Thoracic aorta (tissue), 2 donors: ENCODE measurements around the gene DLGAP4. TPM values are rescaled to one million over a fixed set of nuclear protein-coding genes. Genes with fewer than 3 reads are reported as not detected.

ENCODE experiments used
- ATAC-seq: fragments of 150-250 bp; one replicate; pipeline ENCODE4 v1.8.0; 2017; ENCODE audit warnings: low read depth; ENCODE audit not compliant: insufficient number of reproducible peaks, low FRiP score
- DNase-seq: peaks from one replicate; pipeline ENCODE4 v3.0.0-alpha.2; 2020; ENCODE audit warnings: low spot score
- H3K27ac ChIP-seq, 2 donors: fragments of 200-600 bp; sonication (generic); 1 replicate in 1 of 2; 2 replicates in 1 of 2; pipeline ENCODE4 v1.5.1; 2016; ENCODE audit warnings: mild to moderate bottlenecking in 2 of 2, moderate library complexity in 2 of 2
- H3K27me3 ChIP-seq: fragments of 200-600 bp; sonication (generic); replicated peaks from 2 replicates; pipeline ENCODE4 v1.6.0; 2016; ENCODE audit warnings: mild to moderate bottlenecking; ENCODE audit not compliant: insufficient read depth
- H3K36me3 ChIP-seq: fragments of 200-600 bp; sonication (generic); one replicate; pipeline ENCODE4 v1.5.1; 2016
- H3K4me1 ChIP-seq, 2 donors: fragments of 200-600 bp; sonication (generic); 1 replicate in 1 of 2; 2 replicates in 1 of 2; pipeline versions ENCODE4 v1.5.1 to v1.6.0; 2016; ENCODE audit warnings: low read depth in 2 of 2, mild to moderate bottlenecking in 1 of 2; ENCODE audit not compliant: control insufficient read depth in 1 of 2
- H3K4me3 ChIP-seq: fragments of 200-600 bp; sonication (generic); 2 replicates; pipeline ENCODE4 v1.5.1; 2016; ENCODE audit warnings: mild to moderate bottlenecking
- H3K9me3 ChIP-seq: fragments of 200-600 bp; sonication (generic); 2 replicates; pipeline ENCODE4 v1.5.1; 2016
- CTCF ChIP-seq: fragments of 200-600 bp; sonication (generic); IDR thresholded peaks from one replicate; pipeline ENCODE4 v1.5.1; 2019; ENCODE audit warnings: antibody characterized with exemption
- total RNA-seq, 2 donors: library from RNA; depleted of rRNA; stranded (reverse); fragments of >200 nt; gene quantifications; one replicate each; pipeline versions ENCODE4 v1.1.0 to v1.2.3, GENCODE V29; 2016

Gene DLGAP4
- total RNA-seq, 2 donors from 2014 or later, result 66.2 to 105 TPM

- ATAC-seq (no peak), DNase-seq (no peak)
- Histone ChIP-seq H3K4me1 (no peaks in the 10 kb centered on the region), H3K4me3 (no peak overlapping the region), H3K9me3 (no peaks in the 10 kb centered on the region), H3K36me3 (no peaks in the 10 kb centered on the region), H3K27me3 (no peaks in the 10 kb centered on the region), H3K27ac (no peak overlapping the region)
- no peak for TF ChIP-seq CTCF
Measured at GRCh38 chr20:36368869-36369268, 62.7 kb downstream of the DLGAP4 start.

- H3K4me3 ChIP-seq, result no peak overlapping the region
- no peaks in the 10 kb centered on the region for H3K4me1 ChIP-seq
- DNase-seq (no peak), ATAC-seq (no peak)
- H3K27me3 ChIP-seq, result no peaks in the 10 kb centered on the region
- no peaks in the 10 kb centered on the region for H3K9me3 ChIP-seq
- no peak overlapping the region for H3K27ac ChIP-seq
- no peak for TF ChIP-seq CTCF
- no peaks in the 10 kb centered on the region for H3K36me3 ChIP-seq
Measured at GRCh38 chr20:36369739-36370138, 63.6 kb downstream of the DLGAP4 start.

GRCh38 chr20:36370991-36371790 lies 65.1 kb downstream of the DLGAP4 start:
- Histone ChIP-seq H3K27ac (no peak overlapping the region), H3K36me3 (no peaks in the 10 kb centered on the region), H3K27me3 (no peaks in the 10 kb centered on the region), H3K4me3 (no peak overlapping the region), H3K9me3 (no peaks in the 10 kb centered on the region), H3K4me1 (no peaks in the 10 kb centered on the region)
- no peak for TF ChIP-seq CTCF
- ATAC-seq, result no peak
- no peak for DNase-seq

- Histone ChIP-seq H3K4me1 (no peaks in the 10 kb centered on the region), H3K9me3 (no peaks in the 10 kb centered on the region), H3K36me3 (no peaks in the 10 kb centered on the region), H3K27ac (no peak overlapping the region), H3K4me3 (no peak overlapping the region), H3K27me3 (no peaks in the 10 kb centered on the region)
- no peak for TF ChIP-seq CTCF
- no peak for DNase-seq
- no peak for ATAC-seq
Measured at GRCh38 chr20:36372666-36373065, 66.5 kb downstream of the DLGAP4 start.

- Histone ChIP-seq H3K36me3 (no peaks in the 10 kb centered on the region), H3K27me3 (no peaks in the 10 kb centered on the region), H3K27ac (no peak overlapping the region), H3K4me3 (no peak overlapping the region), H3K4me1 (no peaks in the 10 kb centered on the region), H3K9me3 (no peaks in the 10 kb centered on the region)
- TF ChIP-seq CTCF, result no peak
- ATAC-seq, result no peak
- no peak for DNase-seq
Measured at GRCh38 chr20:36373089-36373488, 67.0 kb downstream of the DLGAP4 start.
